Amygdala (tissue), 56 donors: ENCODE measurements around the gene PCF11.
"Not testable (repeated sequence)": the region's sequence is repeated elsewhere in the genome, so short reads cannot be mapped to it uniquely, and the experiment has no call there.

Experiments
- DNase-seq, 56 donors: peaks; one replicate each; lab custom pipeline; 2025; lab: John Stamatoyannopoulos, UW

The PCF11 gene

GRCh38 chr11:83187465-83187864, 30.5 kb downstream of the PCF11 start:
- no peak for DNase-seq

- no peak for DNase-seq
These were observed 34.6 kb downstream of the PCF11 start for GRCh38 chr11:83191491-83191890.

- no peak for DNase-seq
These were observed 35.1 kb downstream of the PCF11 start for GRCh38 chr11:83191986-83192385.

GRCh38 chr11:83192606-83193245, 35.8 kb downstream of the PCF11 start:
- no peak for DNase-seq

- peak; percentile 18 to 95 (median 86) for DNase-seq
These were observed 36.7 kb downstream of the PCF11 start, which contains the start of gene ANKRD42 for GRCh38 chr11:83193315-83194280. Gene ANKRD42, plus strand, starts transcription at chr11:83193712. Its CDS starts 959 bp downstream, at chr11:83194671.

GRCh38 chr11:83194281-83195142, 37.6 kb downstream of the PCF11 start:
- DNase-seq = peak in 47 of 56 donors; percentile 2 to 71 (median 32)

- no peak for DNase-seq
These were observed 38.2 kb downstream of the PCF11 start for GRCh38 chr11:83195143-83195466.

- no peak for DNase-seq
These were observed 38.7 kb downstream of the PCF11 start for GRCh38 chr11:83195649-83196048.

- no peak for DNase-seq
These were observed 43.1 kb downstream of the PCF11 start for GRCh38 chr11:83200035-83200434.

GRCh38 chr11:83205608-83206185, 48.8 kb downstream of the PCF11 start:
- DNase-seq = no peak

- DNase-seq = no peak
These were observed 49.3 kb downstream of the PCF11 start for GRCh38 chr11:83206221-83206620.

GRCh38 chr11:83206771-83207382, 49.9 kb downstream of the PCF11 start:
- not testable (repeated sequence) for DNase-seq

- DNase-seq = no peak
These were observed 62.2 kb downstream of the PCF11 start for GRCh38 chr11:83219095-83219494.

GRCh38 chr11:83220260-83220659, 63.3 kb downstream of the PCF11 start:
- no peak for DNase-seq

GRCh38 chr11:83221694-83222093, 64.8 kb downstream of the PCF11 start:
- DNase-seq = no peak

GRCh38 chr11:83222499-83222898, 65.6 kb downstream of the PCF11 start:
- DNase-seq = no peak

- no peak for DNase-seq
These were observed 66.5 kb downstream of the PCF11 start for GRCh38 chr11:83223457-83223856.

GRCh38 chr11:83235825-83236224, 78.9 kb downstream of the PCF11 start:
- no peak for DNase-seq
